NCI-H82 (cell line): ENCODE results near the gene LMNB1.
"Not testable (repeated sequence)": the region's sequence is repeated elsewhere in the genome, so short reads cannot be mapped to it uniquely, and the experiment has no call there.

Experiments
- DNase-seq: peaks from one replicate; lab custom pipeline; 2025; lab: John Stamatoyannopoulos, UW

The LMNB1 gene

DNA sequence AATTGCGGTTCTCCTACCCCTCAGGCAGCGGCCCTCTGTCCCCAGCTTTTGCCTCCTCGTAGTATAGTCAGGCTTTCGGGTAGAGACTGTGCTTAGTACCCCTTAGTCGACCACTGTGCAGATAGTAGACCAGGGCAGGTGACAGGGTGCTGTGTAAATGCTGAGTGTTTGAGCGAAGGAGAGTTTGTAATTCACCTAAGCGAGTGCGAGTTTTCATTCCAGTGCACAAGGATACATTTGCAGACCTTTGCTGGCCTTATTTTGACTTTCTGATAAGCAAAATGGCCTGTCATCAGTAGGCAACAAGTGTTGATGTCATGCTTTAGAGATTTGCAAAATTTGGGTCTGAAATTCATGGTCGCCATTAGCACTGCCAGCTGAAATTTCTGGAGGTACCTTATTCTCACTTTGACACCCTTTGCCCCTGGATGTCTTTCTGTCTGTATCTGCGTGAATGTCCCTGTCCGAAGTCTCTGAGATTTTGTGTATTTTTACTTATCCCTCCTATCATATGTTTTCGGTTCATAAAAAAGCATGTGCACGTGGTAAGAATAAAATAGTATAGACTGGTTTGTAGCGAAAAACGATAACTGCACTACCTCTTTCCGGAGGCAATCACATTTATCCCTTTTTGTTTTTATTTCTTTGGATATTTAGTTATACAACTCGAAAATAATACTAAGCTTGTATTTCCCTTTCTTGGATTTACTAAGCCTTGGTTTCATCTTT lies 1.9 kb downstream of the LMNB1 start:
- DNase-seq = no peak

DNA sequence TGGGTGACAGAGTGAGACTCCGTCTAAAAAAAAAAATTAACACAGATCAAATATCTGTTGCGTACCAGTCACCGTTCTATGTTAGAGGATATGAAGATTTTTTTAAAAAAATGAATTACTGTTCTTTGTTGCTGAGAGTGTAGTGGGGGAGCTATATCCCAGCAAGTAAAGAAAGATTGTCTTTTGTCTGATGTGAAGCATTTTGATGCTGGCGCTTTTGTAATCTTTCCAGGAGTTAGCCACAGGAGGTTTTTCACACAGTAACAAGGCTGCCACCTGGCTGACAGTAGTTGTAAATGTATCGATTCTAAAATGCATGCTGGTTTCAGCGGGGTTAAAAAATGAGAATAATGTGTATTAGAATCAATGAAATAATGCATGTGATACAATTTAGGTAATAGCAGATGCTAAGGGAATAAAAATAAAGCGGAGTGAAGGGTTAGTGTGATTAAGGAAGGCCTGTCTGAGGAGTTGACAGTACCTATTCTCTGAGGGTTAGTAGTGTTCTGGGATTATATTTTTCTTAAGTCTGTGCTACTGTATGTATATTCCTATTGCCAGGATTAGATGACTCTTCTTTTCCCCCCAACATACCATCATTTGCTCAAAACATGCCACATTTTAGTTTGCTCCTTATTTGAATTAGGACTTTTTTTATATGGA lies 3.4 kb downstream of the LMNB1 start:
- DNase-seq = peak; percentile 65

DNA sequence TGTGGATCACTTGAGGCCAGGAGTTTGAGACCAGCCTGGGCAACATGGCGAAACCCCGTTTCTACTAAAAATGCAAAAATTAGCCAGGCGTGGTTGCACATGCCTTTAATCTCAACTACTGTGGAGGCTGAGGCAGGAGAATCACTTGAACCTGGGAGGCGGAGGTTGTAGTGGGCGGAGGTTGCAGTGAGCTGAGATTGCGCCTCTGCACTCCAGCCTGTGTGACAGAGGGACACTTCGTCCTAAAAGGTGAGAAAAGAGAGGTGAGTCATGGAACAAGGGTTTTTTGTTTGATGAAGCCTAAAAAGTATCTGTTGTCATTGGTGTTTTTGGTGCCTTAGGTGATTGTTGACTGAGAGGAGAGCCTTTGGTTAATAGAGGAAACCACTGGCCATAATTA lies 11.5 kb downstream of the LMNB1 start:
- not testable (repeated sequence) for DNase-seq

DNA sequence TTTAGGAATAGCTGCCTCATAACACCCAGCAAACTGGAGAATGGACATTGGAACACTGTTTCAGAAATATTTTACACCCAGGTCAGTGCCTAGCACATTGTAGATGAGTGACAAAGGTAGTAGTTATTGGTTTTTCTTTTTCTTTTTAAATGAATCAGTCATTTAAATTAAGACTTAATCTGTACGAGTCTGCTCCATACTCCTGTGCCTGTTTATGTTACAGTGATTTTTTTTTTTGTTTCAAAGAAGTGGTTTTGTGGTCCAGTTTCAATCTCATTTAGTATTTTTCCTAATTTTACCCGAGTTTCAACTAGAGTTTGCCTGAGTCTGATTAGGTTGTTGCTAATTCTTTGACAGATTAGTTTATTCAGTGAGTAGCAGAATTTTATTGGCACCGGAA lies 16.2 kb downstream of the LMNB1 start:
- DNase-seq = no peak

DNA sequence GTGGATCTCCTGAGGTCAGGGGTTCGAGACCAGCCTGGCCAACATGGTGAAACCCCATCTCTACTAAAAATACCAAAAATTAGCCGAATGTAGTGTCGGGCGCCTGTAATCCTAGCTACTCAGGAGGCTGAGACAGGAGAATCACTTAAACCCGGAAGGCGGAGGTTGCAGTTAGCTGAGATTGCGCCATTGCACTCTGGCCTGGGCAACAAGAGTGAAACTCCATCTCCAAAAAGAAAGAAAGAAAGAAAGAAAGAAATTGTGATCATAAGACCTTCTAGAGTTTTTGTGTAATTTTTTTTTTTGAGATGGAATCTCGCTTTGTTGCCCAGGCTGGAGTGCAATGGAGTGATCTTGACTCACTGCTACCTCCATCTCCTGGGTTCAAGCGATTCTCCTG lies 16.7 kb downstream of the LMNB1 start:
- not testable (repeated sequence) for DNase-seq

DNA sequence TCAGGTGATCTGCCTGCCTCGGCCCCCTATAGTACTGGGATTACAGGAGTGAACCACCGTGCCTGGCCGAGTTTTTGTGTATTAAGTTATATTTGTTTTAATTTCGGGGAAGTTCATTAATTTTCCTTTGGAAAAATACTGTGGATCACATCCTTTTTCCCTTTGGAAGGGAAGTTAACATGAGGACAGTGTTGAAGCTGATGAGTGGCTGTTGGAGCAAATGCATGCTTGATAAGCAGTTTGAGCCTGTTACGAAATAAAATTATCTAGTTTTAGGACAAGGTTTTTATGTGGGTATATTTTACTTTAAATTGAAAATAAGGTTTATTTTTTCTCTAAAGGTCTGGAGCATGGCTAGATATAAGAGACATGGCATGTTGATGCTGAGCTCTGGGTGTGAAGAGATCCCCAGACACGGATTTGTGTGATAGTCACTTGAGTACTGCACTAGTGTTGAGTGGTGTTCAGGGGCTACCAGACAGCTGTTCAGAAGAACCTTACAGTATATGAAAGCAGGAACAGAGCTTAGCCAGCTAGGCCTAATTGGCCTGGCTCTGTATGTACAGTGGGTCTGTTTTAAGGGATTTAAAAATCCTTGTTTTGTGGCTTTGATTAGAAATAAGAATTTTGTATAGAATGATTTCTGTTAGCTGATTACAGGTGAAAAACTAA lies 17.4 kb downstream of the LMNB1 start:
- peak; percentile 13 for DNase-seq

DNA sequence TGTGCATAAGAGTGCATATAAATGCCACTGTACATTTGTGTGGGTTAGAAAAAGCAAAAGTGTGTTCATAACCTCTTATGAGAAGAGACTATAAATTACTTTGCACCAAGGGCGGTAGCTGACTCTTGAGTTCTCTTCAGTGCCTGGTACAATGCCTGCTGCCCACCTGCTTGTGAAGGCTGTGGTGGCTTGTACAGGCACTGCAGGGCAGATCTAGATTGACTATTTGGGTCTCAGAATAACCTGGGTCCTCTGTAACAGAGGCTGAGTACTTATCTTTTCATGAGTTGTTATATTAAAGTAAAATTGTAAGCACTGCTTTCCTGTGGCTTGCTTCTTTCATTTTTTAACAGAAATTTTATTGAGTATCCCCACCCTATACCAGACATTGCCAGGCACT lies 22.8 kb downstream of the LMNB1 start:
- DNase-seq = no peak

DNA sequence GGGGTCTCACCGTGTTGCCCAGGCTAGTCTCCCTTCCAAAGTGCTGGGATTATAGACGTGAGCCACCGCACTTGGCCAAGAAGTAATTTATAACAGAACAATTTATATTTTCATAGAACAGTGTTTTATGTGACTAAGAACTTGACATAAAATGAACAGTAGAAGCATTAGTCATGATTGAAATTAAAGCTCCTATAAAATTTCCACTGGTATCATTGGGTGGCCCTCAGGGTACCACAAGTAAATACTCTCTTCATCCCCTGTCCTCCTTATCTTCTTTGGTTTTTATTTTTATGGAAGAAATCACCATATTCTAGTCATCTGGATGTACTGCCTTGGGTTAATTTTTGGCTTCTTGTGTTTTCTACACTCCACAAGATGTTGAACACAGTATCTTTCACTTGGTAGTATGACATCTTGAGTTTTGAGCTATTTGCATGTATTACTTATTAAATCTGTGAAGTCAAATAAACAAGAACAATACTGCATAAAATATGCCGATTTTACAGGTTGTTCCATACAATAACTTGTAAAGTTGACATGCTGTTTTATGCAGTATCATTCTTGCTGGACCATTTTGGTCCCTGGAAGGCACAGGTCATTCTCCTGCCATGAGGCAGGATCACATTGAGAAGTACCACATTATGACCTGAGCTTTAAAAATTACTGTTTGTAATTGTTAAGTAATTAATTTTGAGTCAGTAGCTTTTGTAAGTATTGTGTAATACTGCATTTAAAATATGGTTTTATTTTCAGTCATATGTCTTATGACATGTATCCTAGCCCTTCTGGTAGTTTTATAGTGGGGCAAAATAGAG lies 24.4 kb downstream of the LMNB1 start:
- no peak for DNase-seq

DNA sequence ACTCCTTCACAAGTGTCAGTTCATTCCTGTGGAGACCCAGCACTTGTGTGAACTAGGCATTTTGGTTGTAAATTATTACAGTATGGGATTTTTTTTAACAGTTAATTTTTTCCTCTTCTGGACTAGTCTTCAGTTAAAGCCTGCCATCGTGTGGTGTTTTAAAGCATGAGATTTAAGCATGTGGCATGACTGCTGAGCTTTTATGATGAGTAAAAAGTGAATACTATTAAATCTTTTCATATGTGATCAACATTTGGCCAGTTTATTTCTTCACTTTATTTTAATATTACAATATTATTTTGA lies 25.0 kb downstream of the LMNB1 start:
- no peak for DNase-seq

DNA sequence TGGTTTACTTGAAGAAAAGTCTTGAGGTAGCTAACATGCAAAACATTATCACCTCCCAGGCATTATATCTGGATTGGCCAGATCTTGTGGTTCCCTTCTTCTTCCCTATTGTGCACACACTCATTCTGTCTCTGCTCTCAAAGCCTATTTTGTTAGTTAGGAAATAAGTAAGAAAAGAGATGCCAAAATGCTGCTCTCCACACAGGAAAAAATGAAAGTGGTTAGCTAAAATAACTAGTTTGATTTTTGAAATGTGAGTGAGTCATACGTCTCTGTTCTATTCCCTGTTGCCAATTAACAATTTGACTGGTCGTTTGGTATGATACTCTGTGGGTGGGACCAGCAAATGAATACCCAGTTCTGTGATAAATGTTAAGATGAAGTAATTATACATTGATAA lies 28.1 kb downstream of the LMNB1 start:
- DNase-seq = no peak

DNA sequence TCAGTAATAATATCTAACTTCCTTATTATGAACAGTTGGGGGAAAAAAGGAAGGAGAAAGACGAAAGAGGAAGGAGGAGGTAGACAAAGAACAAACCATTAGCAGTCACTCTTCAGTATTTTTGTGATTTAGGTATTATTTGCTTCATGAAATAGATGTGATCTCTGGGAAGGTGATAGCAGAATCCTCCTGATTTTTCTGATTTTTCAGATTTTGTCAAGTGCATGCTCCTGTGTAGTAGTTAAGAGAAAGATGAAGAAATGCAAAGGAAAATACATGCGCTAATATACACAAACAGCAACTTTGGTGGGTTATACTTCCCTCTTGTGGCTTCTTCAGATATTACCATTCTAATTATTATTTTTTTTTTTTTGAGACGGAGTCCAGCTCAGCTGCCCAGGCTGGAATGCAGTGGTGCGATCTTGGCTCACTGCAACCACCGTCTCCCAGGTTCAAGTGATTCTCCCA lies 31.6 kb downstream of the LMNB1 start:
- DNase-seq = peak; percentile 28

DNA sequence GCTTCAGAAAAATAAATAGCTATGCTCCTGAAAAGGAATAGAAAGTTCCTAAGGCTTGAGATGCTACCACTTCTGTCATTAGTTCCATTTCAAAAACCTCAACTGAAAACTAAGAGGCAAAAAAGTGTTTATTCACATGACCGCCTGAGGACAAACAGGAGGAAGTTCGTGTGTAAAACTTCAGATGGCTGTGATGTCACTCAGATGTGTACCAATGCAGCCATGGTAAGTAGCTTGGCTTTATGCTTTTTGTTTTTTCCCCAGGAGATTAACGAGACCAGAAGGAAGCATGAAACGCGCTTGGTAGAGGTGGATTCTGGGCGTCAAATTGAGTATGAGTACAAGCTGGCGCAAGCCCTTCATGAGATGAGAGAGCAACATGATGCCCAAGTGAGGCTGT lies 33.0 kb downstream of the LMNB1 start:
- no peak for DNase-seq

DNA sequence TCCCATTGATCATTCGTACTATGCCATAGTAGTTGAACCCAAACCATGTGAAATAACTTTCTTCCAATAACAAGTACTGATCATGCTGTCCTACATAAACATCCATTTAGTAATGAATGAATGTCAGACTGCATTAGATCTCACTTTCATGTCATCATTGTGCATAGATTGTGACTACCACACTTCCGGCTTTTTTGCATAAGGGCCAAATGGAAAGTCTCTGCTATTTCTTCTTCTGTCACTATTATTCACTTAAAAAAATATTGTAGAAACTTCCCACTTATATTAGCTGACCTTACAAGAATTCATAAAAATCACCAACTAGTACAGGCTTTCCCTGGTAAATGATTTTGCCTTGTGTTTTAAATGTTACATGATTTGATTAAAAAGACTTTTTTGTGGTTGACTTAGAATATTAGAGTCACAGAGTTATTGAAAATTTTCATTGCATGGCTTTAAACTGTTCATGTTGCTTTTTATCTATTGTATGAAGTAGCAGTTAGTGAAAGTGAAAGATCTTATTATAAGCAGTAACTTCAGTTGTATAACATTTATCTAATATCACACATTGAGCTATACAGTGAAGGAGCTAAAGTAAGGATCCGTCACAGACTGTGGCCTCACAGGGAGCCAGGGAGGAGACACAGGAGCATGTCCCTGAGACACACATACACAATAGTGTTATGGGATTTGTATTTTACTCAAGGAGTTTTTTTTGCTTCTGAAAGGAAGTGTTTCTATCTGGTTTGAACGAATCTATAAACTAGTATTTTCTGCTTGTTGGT lies 33.9 kb downstream of the LMNB1 start:
- no peak for DNase-seq

DNA sequence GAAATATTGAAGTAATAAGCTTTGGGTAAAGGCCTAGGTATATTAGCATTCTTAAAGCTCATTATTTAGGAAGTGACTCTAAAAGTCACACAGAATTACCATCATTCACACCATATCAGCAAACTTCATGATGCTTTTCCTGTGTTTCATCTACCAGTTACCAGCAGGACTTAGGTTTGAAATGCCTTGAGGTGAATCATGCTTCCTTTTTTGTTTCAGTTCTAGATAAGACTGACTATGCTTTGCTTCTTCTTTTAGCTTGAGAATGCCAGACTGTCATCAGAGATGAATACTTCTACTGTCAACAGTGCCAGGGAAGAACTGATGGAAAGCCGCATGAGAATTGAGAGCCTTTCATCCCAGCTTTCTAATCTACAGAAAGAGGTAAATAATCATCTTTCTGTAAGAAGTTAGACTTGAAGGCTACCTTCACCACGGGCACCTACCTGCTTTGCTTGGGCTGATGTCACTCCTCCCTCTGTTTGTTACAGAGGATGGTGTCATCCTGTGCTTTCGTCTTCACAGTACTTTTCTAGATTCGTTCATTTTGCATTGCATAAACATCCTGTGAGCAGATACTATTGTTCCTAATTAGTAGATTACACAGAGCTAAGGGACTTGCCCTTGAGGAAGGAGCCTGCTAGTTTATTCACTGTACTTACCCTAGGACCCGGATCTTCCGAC lies 34.7 kb downstream of the LMNB1 start:
- no peak for DNase-seq

DNA sequence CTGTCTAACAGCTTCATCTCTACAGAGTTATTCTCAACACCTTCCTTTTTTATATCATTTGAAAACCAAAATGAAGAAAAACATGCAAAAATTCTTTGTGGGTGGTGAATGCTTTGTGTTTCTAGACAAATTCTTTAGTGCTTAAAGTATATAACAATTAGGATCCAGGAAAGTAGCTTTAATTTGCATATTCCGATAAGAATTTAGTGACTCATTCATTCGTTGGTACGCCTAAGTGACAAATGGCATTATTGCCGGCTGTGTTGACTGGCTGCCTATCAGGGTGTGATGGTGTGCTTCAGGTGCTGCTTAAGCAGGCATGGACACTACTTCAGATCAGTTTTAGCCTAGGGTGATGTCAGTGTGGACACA lies 35.2 kb downstream of the LMNB1 start:
- no peak for DNase-seq

DNA sequence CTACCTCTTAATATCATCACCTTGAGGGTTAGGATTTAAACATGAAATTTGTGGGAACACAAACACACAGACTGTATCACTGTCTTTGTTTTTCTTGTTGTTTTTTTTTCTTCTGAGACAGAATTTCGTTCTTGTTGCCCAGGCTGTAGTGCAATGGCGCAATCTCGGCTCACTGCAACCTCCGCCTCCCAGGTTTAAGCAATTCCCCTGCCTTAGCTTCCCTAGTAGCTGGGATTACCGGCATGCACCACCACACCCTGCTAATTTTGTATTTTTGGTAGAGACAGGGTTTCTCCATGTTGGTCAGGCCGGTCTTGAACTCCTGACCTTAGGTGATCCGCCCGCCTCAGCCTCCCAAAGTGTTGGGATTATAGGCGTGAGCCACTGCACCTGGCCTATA lies 36.9 kb downstream of the LMNB1 start:
- DNase-seq = not testable (repeated sequence)

DNA sequence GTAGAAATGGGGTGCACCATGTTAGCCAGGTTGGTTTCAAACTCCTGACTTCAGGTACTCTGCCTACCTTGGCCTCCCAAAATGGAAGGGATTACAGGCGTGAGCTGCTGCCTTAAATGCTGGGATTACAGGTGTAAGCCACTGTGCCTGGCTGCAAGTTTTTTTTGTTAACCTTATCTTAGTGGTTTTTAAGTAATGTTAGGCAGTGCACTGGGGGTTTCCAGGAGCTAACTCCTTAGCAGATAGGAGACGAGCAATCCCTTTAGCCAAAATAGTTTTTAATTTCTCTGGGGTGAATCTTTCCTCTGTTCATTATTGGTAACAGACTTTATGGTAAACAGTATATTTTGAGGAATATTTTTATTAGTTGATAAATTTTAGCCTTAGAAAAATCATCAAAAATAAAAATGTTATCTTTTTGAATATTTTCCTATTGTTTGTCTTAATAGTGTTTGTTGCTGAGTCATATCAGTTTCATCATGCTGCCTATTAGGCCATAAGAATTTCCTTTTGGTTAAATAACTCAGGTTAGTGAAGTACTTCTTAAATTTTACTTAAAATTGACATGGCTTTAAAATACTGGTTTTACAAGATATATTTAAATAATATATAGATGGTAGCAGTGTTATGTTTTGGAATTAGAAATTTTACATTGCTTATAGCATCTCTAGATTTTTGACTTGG lies 37.9 kb downstream of the LMNB1 start:
- DNase-seq = no peak

DNA sequence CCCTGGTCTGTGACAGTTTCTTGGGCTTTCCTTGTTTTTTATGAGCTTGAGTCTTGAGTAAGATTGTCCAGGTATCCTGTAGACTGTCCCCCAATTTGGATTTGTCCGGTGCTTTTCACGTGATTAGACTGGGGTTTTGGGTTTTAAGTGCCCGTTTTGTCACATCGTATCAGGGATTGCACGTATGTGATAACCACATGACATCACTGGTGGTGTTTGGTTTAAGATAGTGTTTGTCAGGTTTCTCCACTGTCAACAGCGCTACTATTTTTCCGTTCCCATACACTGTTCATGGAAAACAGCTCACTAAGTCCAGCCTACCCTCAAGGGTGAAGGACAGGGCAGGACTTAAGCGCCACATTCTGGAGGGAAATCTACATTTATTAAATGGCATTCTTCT lies 39.7 kb downstream of the LMNB1 start:
- no peak for DNase-seq

DNA sequence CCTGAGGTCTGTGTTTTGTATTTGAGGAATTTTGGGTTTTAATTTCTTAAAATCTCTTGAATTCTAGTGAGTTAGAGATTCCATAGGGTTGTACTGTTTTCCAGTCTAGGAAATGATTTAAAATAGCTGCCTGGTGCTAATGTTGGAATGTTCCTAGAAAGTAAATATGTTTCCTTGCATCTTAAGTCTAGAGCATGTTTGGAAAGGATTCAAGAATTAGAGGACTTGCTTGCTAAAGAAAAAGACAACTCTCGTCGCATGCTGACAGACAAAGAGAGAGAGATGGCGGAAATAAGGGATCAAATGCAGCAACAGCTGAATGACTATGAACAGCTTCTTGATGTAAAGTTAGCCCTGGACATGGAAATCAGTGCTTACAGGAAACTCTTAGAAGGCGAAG lies 41.8 kb downstream of the LMNB1 start:
- DNase-seq = no peak

DNA sequence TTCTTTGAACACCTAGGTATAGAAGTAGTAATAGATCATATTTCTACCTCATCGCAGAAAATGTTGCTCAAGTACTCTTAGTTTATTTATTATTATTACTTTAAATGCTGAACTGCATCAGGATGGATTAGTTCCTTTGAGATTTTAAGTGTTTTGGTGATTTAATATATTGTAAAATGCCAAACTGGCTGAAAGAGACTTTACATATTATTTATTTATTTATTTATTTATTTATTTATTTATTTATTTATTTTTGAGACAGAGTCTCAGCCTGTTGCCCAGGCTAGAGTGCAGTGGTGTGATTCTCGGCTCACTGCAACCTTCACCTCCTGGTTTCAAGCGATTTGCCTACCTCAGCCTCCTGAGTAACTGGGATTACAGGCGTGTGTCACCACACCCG lies 42.3 kb downstream of the LMNB1 start:
- DNase-seq = no peak
